ENCODE data around the gene SLC34A3. TPM values are rescaled to one million over a fixed set of nuclear protein-coding genes. Genes with fewer than 3 reads are reported as not detected.

The SLC34A3 gene
- total and polyA plus RNA-seq, 2 donors (not counting 1 experiment from before 2014, with no cell fraction given) = not detected

DNA sequence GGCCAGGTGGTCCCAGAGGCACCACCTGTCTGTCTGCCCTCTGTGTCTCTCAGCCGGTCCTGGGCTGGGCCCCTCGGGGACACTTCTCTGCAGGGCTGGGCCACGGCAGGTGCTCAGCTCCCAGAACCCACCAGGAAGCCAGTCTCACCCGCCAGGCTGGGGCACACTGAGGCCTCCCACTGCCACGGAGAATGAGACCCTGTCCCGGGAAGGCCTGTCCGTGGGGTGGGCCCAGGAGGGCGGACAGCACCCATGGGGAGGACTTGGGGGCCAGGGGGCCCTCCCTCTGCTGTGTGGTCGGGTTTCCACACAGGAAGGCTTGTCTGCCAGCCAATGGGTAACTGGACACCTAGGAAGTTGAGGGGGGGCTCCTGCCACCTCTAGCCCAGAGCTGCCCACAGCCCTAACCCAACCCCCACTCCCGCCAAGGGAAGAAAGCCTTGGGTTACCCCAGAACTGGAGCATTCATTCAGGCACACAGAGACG, 6.3 kb downstream of the SLC34A3 start:
- H3K4me1 ChIP-seq (ENCODE audit: control insufficient read depth in 2 of 2, insufficient read depth in 2 of 2, low read length in 2 of 2) = peaks cover 39 to 65% of the 10 kb centered on the region in 2 donors
- peaks cover 0 to 3% (median 0%) of the 10 kb centered on the region in 3 donors for H3K9me3 ChIP-seq (ENCODE audit: control extremely low read depth in 1 of 3, control insufficient read depth in 2 of 3, insufficient read depth in 1 of 3, low read length in 2 of 3)
- H3K27me3 ChIP-seq (replicated peaks in 1 of 4; ENCODE audit: control extremely low read depth in 1 of 4, control insufficient read depth in 3 of 4, insufficient read depth in 4 of 4, low read length in 3 of 4) = peaks cover 0 to 2% (median 0%) of the 10 kb centered on the region in 4 experiments
- H3K4me1 Mint-ChIP-seq = peaks cover 39% of the 10 kb centered on the region
- no peak overlapping the region for H3K27ac ChIP-seq (ENCODE audit: low read length in 2 of 2)
- peak overlapping the region; percentile 41 for H2AFZ ChIP-seq (ENCODE audit: insufficient read depth, low read depth, low read length, poor library complexity, severe bottlenecking)
- H3K9ac ChIP-seq (ENCODE audit: low read length) = no peak overlapping the region
- peak overlapping the region in 1 of 5 experiments; percentile 19 for H3K4me3 ChIP-seq (ENCODE audit: control extremely low read depth in 1 of 5, extremely low read depth in 1 of 5, insufficient read depth in 1 of 5, low read depth in 2 of 5, low read length in 4 of 5)
- ChIA-PET POLR2A (interaction anchor here (0.5 to 1.6 kb wide), 6 partner anchors 13 to 834 kb away, joined by 3 to 8 read pairs (median 4); partner anchors contain the start of genes ANAPC2, MAN1B1 and SSNA1), CTCF (interaction anchor here (0.6 to 8.9 kb wide), 42 partner anchors 11 to 449 kb away, joined by 3 to 76 read pairs (median 5); partner anchors contain the start of genes ANAPC2, CYSRT1, MAN1B1 and NELFB)
- no peak for ATAC-seq (ENCODE audit: low read depth)
- no peaks in the 10 kb centered on the region for H3K9me3 Mint-ChIP-seq (ENCODE audit: insufficient read depth)
- peaks cover 32% of the 10 kb centered on the region for H3K79me2 ChIP-seq (ENCODE audit: control insufficient read depth, insufficient read depth, low read length)
- peak overlapping the region; percentile 13 for H3K4me3 Mint-ChIP-seq
- H3K4me2 ChIP-seq (replicated peaks; ENCODE audit: low read depth, low read length, poor library complexity, severe bottlenecking) = peak overlapping the region; percentile 72
- intact Hi-C loops (cut with micrococcal nuclease) = loop anchor here (1.0 to 2.0 kb wide), 6 partner anchors 14 to 208 kb away; partner anchors contain the start of genes ANAPC2, NPDC1, SSNA1 and TPRN
- no peaks in the 10 kb centered on the region for H3K27me3 Mint-ChIP-seq
- DNase-seq = no peak
- H3K27ac Mint-ChIP-seq = peak overlapping the region; percentile 15
- no peak for TF ChIP-seq EZH2 (IDR thresholded peaks at IDR 0.05; ENCODE audit: borderline replicate concordance, insufficient read depth, low read depth, low read length, poor library complexity, severe bottlenecking)
- TF ChIP-seq, protein P1, sequence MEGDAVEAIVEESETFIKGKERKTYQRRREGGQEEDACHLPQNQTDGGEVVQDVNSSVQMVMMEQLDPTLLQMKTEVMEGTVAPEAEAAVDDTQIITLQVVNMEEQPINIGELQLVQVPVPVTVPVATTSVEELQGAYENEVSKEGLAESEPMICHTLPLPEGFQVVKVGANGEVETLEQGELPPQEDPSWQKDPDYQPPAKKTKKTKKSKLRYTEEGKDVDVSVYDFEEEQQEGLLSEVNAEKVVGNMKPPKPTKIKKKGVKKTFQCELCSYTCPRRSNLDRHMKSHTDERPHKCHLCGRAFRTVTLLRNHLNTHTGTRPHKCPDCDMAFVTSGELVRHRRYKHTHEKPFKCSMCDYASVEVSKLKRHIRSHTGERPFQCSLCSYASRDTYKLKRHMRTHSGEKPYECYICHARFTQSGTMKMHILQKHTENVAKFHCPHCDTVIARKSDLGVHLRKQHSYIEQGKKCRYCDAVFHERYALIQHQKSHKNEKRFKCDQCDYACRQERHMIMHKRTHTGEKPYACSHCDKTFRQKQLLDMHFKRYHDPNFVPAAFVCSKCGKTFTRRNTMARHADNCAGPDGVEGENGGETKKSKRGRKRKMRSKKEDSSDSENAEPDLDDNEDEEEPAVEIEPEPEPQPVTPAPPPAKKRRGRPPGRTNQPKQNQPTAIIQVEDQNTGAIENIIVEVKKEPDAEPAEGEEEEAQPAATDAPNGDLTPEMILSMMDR (IDR thresholded peaks at IDR 0.05) = no peak
- peaks cover 0 to 2% of the 10 kb centered on the region in 2 experiments for H3K36me3 ChIP-seq (replicated peaks in 1 of 2; ENCODE audit: control extremely low read depth in 1 of 2, control insufficient read depth in 1 of 2, extremely low read depth in 1 of 2, insufficient read depth in 2 of 2, low read length in 1 of 2)
- WGBS (ENCODE audit: insufficient coverage) = 19% methylated on average over 9 of the region's 11 CpGs
- H4K20me1 ChIP-seq (ENCODE audit: control insufficient read depth, insufficient read depth, low read length, poor library complexity, severe bottlenecking) = peaks cover 27% of the 10 kb centered on the region

Data from B cell (primary cell).